Activated CD4-positive, CD25-positive, alpha-beta regulatory T cell (primary cell): ENCODE measurements around the gene LMTK2.

Experiments used
- DNase-seq, 4 experiments: peaks; one replicate each; lab custom pipeline; 2025; lab: John Stamatoyannopoulos, UW

The LMTK2 gene

DNA sequence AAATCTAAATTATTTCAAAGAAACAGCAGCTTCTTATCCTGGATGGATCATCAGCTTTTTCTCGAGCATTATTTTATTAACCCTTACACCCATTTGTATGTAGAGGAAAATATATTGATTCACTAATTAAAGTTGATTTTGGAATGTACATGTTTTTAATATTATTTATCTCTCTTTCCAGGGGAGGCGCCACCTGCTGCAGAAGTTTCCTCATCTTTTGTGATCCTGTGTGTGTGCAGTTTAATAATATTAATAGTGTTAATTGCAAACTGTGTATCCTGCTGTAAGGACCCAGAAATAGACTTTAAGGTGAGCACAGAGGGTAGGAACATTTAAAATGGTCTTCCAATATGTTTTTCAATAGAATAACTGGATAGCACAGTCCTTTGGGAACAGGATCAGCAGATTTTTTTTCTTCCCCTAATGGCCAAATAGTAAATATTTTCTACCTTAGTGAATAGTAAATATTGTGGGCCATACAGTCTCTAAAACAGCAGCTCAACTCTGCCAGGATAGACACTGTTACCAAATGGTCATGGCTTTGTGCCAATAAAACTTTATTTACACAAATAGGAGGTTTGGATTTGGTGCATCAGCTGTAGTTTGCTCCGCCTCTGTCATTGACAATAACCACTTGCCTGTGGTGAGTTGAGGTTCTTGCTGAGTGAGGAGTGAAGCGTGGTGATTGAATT, 30.6 kb downstream of the LMTK2 start:
- DNase-seq = no peak

GRCh38 chr7:98137826-98138151, 31.1 kb downstream of the LMTK2 start:
- no peak for DNase-seq

GRCh38 chr7:98138672-98139071, 32.0 kb downstream of the LMTK2 start:
- DNase-seq = no peak

- DNase-seq = no peak
Measured at GRCh38 chr7:98142658-98143057, 36.0 kb downstream of the LMTK2 start.

DNA sequence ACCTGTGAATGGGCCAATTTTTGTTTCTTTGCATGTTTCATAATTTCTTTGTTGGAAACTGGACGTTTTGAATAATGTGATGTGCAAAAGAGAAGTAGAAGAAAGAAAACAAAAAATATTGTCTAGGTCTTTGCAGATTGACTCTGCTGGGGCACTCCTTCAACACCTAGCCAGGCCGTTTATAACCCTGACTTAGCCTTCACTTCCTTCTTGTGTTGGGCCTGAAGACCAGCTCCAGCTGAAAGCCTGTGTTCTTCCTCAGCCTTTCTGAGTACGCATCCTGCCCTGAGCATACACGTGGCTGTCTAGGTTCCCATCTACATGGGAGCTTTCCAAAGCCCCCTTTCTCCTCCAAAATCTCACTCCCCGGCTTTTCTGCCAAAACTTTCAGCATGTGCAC, 41.9 kb downstream of the LMTK2 start:
- DNase-seq = no peak

DNA sequence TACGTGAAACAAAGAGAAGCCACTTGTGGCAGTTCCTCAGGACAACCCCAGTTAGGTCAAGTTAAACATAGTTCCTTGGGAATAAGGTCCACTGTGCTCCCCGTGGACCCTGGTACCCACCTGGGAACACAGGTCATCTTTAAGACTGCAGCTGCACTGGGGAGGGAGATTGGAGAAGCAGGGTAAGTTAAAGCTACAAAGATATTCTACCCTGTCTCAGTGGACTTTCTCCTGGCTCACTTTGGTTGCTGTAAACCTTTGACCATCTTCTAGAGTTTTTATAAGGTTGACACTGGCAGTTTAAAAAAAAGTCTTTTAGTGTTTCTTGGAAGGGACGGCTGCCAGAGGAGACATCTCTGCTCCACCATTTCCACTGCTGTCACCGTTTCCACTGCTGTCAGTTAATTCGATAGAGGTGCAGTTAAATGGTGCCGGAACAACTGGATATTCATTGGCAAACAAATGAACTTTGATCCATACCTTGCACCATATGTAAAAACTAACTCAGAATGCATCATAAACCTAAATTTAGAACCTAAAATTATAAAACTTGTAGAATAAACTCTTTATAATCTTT, 42.5 kb downstream of the LMTK2 start:
- DNase-seq = no peak

DNA sequence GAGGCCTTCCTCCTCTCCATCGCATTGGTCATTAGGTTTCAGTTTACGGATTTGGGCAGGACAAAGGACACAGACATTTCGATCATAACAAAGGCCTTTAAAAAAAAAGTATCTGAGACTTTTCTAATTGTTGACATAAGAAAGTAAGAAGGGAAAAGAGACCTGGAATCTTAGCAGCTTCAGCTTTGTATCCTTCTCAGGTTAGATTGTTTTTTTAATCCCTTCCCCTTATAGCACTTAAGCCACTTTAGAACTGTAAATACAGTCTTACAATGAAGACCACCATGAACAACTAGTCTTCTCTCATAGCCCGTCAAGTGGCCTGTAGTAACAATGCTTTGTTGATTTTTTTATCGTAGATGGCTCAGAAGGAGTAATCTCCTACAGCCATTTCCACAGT, 45.2 kb downstream of the LMTK2 start:
- DNase-seq = no peak

DNA sequence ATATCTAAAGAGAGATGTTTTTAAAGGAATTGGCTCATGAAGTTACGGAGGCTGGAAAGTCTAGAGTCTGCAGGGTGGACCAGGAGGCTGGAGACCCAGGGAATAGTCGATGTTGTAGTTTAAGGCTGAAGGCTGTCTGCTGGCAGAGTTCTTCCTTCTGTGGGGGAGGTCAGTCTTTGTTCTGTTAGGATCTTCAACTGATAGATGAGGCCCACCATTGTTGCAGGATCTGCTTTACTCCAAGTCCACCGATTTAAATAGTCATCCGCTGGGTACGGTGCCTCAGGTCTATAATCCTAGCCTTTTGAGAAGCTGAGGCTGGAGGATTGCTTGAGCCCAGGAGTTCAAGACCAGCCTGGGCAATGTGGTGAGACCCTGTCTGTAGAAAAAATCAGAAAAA, 50.0 kb downstream of the LMTK2 start:
- DNase-seq = no peak

DNA sequence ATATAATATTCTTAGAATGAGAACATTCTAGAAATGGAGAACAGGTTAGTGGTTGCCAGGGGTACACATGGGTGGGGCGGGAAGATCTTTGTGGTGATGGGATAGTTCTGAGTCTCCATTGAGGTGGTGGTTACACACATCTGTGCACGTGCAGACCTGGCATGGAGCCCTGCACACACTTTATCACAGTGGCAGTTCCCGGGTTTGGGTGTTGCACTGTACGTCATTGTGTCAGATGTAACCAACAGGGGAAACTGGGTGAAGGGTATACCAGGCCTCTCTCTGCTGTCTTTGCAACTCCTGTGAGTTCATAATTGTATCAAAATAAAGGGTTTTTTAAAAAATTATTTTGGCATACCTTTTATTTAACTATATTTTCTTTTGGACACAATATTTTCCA, 51.1 kb downstream of the LMTK2 start:
- no peak for DNase-seq

- no peak for DNase-seq
Measured at GRCh38 chr7:98162758-98163157, 56.1 kb downstream of the LMTK2 start.

DNA sequence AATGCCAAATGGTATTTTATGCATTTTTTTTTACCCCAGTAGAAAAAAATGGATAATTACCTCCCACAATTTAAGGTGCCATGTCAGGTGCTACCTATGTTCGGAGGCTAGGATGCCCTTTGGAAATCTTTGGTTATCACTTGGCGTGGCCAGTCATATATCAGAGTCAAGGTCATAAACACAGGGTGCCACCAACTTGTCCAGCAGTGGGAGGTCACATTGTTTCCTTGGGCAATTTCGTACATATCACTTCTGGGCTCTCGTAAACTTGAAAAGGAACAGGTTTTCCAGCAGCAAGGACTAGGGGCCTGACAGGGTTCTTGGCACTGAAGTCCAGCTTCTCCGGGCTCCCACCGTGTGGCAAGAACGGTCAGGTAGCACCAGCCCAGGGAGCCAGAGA, 56.6 kb downstream of the LMTK2 start:
- no peak for DNase-seq

DNA sequence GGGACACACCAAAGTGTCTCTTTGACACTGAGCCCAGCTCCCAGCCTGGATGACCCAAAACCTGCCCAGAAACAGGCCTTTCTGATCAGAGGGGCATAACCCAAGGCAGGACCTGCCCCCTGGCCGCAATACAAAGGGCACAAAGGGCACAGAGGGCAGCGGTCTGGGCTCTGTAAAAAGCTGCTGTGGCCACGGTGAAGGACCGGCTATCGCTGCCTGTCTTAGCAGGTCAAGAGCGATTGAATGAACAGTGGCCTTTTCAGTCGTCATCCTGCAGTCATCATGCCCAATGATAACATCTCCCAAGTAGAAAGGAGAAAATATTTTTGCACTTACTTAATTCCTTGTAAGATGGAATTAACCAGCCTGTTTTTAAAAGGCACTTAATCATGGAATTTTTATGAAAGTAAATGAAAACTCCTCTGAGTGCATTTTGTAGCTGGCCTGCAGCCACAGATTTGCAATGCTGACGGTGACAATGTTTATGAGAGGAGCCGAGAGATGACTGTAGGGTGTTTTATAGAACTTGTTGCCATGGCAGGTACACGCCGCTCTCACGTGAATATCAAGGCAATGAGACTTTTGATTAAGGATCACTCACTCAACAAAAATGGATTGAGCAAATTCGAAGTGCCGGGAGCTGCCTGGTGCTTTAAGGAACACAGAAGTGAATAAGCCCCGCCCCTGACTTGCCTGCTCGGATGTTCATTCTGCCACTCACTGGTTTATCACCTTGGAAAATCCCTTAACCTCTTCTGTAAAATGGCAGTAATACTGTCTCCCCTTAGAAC, 57.2 kb downstream of the LMTK2 start:
- no peak for DNase-seq

DNA sequence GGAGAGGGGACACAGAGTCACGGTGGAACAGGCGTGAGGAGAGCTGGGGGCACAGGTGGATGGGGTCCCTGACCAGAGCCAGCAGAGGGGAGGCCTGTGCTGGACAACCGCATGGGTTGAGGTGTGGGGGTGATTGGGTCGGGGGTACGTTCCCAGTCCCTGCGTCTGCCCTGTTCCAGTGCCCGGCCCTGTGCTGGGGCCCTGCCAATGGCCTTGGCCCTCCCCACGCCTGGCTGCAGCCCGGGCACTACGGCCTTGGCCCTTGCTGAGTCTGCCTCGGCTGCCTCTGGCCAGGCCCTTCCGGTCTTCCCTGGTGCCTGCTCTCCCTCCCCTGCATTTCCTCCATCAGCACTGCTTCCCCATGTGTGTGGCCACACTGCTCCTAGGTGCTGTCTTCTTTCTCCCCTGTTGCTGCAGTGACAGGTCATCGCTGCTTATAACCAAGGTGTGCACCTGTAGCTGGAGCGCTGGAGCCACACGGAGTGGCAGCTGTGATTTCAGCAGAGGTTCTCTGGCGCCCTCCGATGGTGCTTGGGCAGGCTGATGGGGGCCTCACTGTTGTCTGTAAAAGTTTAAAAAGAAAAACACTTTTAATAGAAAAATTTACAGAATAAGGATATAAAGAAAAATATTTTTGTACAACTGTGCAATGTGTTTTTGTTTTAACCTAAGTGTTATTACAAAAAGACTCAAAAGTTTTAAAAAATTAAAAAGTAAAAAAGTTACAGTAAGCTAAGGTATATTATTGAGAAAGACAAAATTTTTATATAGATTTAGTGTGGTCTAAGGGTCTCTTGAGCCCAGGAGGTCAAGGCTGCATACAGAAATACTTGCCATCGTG, 59.4 kb downstream of the LMTK2 start:
- DNase-seq = peak in 1 of 4 experiments; percentile 8

DNA sequence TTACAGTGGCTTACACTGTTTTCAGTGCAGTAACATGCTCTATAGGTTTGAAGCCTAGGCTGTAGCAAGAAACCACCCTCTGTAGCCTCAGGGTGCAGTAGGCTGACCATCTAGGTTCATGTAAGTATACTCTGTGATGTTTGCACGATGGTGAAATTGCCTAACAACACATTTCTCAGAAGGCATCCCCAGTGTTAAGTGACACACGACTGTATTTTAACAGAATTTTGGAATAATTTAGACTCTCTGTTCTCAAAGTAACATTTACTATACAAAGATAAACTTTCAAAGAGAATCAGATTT, 60.0 kb downstream of the LMTK2 start:
- DNase-seq = no peak

DNA sequence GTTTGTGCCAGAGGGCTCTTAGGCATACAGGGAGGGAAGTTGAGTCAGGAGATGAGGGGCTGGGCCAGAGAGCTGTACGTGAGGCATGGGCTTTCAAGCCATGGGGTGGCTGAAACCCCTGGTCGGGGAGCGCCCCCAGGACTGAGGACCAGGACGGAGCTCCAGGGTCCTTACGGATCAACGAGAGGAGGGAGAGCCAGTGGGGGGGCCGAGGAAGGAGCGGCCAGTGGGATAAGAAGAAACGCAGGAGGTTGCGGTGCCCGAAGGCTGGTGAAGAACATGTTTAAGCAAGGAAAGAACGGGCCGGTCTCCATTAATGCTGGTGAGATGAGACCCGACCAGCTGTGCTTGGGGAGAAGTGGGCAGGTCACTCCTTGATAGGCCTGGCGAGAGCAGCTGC, 61.0 kb downstream of the LMTK2 start:
- DNase-seq = no peak

GRCh38 chr7:98168181-98168903, 61.7 kb downstream of the LMTK2 start:
- peak; percentile 23 to 43 (median 36) for DNase-seq

GRCh38 chr7:98168904-98169621, 62.4 kb downstream of the LMTK2 start:
- no peak for DNase-seq

GRCh38 chr7:98170966-98171365, 64.3 kb downstream of the LMTK2 start:
- no peak for DNase-seq

DNA sequence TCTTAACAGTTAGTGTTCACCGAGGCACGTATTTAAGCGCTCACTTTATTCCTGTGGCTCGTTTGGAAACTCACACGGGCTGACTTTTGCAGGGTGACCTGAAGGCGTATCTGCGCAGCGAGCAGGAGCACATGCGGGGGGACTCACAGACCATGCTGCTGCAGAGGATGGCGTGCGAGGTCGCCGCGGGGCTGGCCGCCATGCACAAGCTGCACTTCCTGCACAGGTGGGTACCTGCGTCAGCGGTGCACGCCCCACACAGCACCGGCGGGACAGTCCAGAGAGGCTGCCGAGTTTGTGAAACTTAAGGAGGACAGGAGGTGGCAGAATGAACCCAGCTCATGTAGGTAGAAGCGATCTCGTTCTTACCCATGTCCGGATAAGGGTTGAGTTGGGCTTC, 64.8 kb downstream of the LMTK2 start:
- no peak for DNase-seq

DNA sequence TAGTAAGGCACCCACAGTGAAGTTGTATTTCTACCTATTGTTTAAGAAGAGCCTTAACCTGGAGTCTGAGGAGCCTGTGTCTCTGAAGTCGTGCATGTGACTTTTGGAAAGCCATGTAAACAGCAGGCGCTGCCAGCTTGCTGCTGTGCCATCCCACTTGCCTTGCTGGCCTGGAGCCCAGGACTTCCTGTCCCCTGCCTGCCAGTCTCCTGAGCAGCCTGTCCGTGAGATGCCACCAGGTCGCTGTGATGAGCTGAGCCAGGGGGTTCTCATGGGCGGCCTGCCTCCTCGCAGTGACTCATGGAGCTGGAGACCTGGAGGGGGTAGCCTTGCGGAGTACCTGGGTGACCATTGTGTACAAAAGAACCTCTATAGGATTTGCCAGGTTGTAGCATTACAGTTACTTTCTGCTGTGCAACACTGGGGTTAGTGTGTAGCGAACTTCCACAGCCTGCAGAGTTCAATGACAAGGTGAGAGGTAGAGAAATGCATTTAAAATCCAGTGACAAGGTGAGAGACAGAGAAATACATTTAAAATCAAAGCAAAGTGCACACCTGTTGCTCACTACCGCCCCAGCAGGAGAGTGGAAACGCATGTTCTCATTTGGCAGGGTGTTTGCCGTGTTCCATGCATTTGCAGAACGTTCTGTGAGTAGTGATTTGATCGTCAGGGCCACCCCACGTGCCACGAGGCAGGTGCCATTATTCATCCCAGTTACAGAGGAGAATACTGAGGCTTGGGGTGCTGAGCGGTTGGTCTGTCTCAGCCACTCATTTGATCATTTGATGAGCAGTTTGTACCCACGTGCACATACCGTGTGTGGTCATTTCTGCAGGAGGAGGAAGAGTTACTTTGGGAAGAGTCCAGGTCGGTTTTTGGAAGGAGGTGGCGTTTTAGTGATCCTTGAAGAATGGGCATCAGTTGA, 67.9 kb downstream of the LMTK2 start:
- no peak for DNase-seq
